ENCODE results near the gene SYNE1.

Gene SYNE1

GRCh38 chr6:152236370-152237097 is 400.6 kb downstream of the SYNE1 start:
- no peaks in the 10 kb centered on the region for H3K9me3 ChIP-seq (ENCODE audit: control insufficient read depth in 1 of 2, low read length in 2 of 2)
- H3K9ac ChIP-seq (ENCODE audit: low read depth in 1 of 2, low read length in 2 of 2): no peak overlapping the region
- H3K27me3 ChIP-seq (ENCODE audit: control insufficient read depth in 1 of 2, insufficient read depth in 2 of 2, low read length in 2 of 2): no peaks in the 10 kb centered on the region
- peaks cover 22 to 45% of the 10 kb centered on the region in 2 donors for H3K36me3 ChIP-seq (ENCODE audit: control insufficient read depth in 1 of 2, insufficient read depth in 2 of 2, low read length in 2 of 2)
- no peak overlapping the region for H3K27ac ChIP-seq (ENCODE audit: low read depth, low read length)
- no peaks in the 10 kb centered on the region for H3K4me1 ChIP-seq (ENCODE audit: control insufficient read depth in 1 of 2, insufficient read depth in 2 of 2, low read length in 2 of 2)
- no peak overlapping the region for H3K4me3 ChIP-seq (ENCODE audit: low read depth in 1 of 2, low read length in 2 of 2)

- Histone ChIP-seq H3K4me1 (ENCODE audit: control insufficient read depth in 1 of 2, insufficient read depth in 2 of 2, low read length in 2 of 2) (no peaks in the 10 kb centered on the region), H3K27me3 (ENCODE audit: control insufficient read depth in 1 of 2, insufficient read depth in 2 of 2, low read length in 2 of 2) (no peaks in the 10 kb centered on the region), H3K36me3 (ENCODE audit: control insufficient read depth in 1 of 2, insufficient read depth in 2 of 2, low read length in 2 of 2) (peaks cover 18 to 39% of the 10 kb centered on the region in 2 donors), H3K27ac (ENCODE audit: low read depth, low read length) (no peak overlapping the region), H3K4me3 (ENCODE audit: low read depth in 1 of 2, low read length in 2 of 2) (no peak overlapping the region), H3K9me3 (ENCODE audit: control insufficient read depth in 1 of 2, low read length in 2 of 2) (no peaks in the 10 kb centered on the region), H3K9ac (ENCODE audit: low read depth in 1 of 2, low read length in 2 of 2) (no peak overlapping the region)
Measured at GRCh38 chr6:152233547-152234320, 403.4 kb downstream of the SYNE1 start.

- Histone ChIP-seq H3K36me3 (ENCODE audit: control insufficient read depth in 1 of 2, insufficient read depth in 2 of 2, low read length in 2 of 2) (peaks cover 18 to 35% of the 10 kb centered on the region in 2 donors), H3K27ac (ENCODE audit: low read depth, low read length) (no peak overlapping the region)
Measured at GRCh38 chr6:152232501-152233151, 404.5 kb downstream of the SYNE1 start.

GRCh38 chr6:152229330-152229729 is 407.8 kb downstream of the SYNE1 start:
- no peaks in the 10 kb centered on the region for H3K9me3 ChIP-seq (ENCODE audit: control insufficient read depth in 1 of 2, low read length in 2 of 2)
- no peak overlapping the region for H3K4me3 ChIP-seq (ENCODE audit: low read depth in 1 of 2, low read length in 2 of 2)
- H3K27ac ChIP-seq (ENCODE audit: low read depth, low read length): no peak overlapping the region
- H3K27me3 ChIP-seq (ENCODE audit: control insufficient read depth in 1 of 2, insufficient read depth in 2 of 2, low read length in 2 of 2): no peaks in the 10 kb centered on the region
- no peak overlapping the region for H3K9ac ChIP-seq (ENCODE audit: low read depth in 1 of 2, low read length in 2 of 2)
- H3K36me3 ChIP-seq (ENCODE audit: control insufficient read depth in 1 of 2, insufficient read depth in 2 of 2, low read length in 2 of 2): peaks cover 4 to 19% of the 10 kb centered on the region in 2 donors
- no peaks in the 10 kb centered on the region for H3K4me1 ChIP-seq (ENCODE audit: control insufficient read depth in 1 of 2, insufficient read depth in 2 of 2, low read length in 2 of 2)

More at GRCh38 chr6:152232501-152233151, 404.5 kb downstream of the SYNE1 start:
- Histone ChIP-seq H3K4me1 (ENCODE audit: control insufficient read depth in 1 of 2, insufficient read depth in 2 of 2, low read length in 2 of 2) (no peaks in the 10 kb centered on the region), H3K27me3 (ENCODE audit: control insufficient read depth in 1 of 2, insufficient read depth in 2 of 2, low read length in 2 of 2) (no peaks in the 10 kb centered on the region), H3K9ac (ENCODE audit: low read depth in 1 of 2, low read length in 2 of 2) (no peak overlapping the region), H3K9me3 (ENCODE audit: control insufficient read depth in 1 of 2, low read length in 2 of 2) (no peaks in the 10 kb centered on the region), H3K4me3 (ENCODE audit: low read depth in 1 of 2, low read length in 2 of 2) (no peak overlapping the region)

GRCh38 chr6:152226119-152226518 is 411.0 kb downstream of the SYNE1 start:
- Histone ChIP-seq H3K4me1 (ENCODE audit: control insufficient read depth in 1 of 2, insufficient read depth in 2 of 2, low read length in 2 of 2) (no peaks in the 10 kb centered on the region), H3K9ac (ENCODE audit: low read depth in 1 of 2, low read length in 2 of 2) (no peak overlapping the region), H3K4me3 (ENCODE audit: low read depth in 1 of 2, low read length in 2 of 2) (no peak overlapping the region), H3K27ac (ENCODE audit: low read depth, low read length) (no peak overlapping the region), H3K27me3 (ENCODE audit: control insufficient read depth in 1 of 2, insufficient read depth in 2 of 2, low read length in 2 of 2) (no peaks in the 10 kb centered on the region), H3K36me3 (ENCODE audit: control insufficient read depth in 1 of 2, insufficient read depth in 2 of 2, low read length in 2 of 2) (peaks cover 23 to 29% of the 10 kb centered on the region in 2 donors), H3K9me3 (ENCODE audit: control insufficient read depth in 1 of 2, low read length in 2 of 2) (peaks cover 9 to 14% of the 10 kb centered on the region in 2 donors)

GRCh38 chr6:152225241-152225934 is 411.8 kb downstream of the SYNE1 start:
- Histone ChIP-seq H3K4me3 (ENCODE audit: low read depth in 1 of 2, low read length in 2 of 2) (no peak overlapping the region), H3K27me3 (ENCODE audit: control insufficient read depth in 1 of 2, insufficient read depth in 2 of 2, low read length in 2 of 2) (no peaks in the 10 kb centered on the region), H3K4me1 (ENCODE audit: control insufficient read depth in 1 of 2, insufficient read depth in 2 of 2, low read length in 2 of 2) (no peaks in the 10 kb centered on the region), H3K9ac (ENCODE audit: low read depth in 1 of 2, low read length in 2 of 2) (no peak overlapping the region), H3K9me3 (ENCODE audit: control insufficient read depth in 1 of 2, low read length in 2 of 2) (peaks cover 9 to 14% of the 10 kb centered on the region in 2 donors), H3K36me3 (ENCODE audit: control insufficient read depth in 1 of 2, insufficient read depth in 2 of 2, low read length in 2 of 2) (peaks cover 22 to 31% of the 10 kb centered on the region in 2 donors), H3K27ac (ENCODE audit: low read depth, low read length) (no peak overlapping the region)

GRCh38 chr6:152223636-152224035 is 413.5 kb downstream of the SYNE1 start:
- Histone ChIP-seq H3K27me3 (ENCODE audit: control insufficient read depth in 1 of 2, insufficient read depth in 2 of 2, low read length in 2 of 2) (no peaks in the 10 kb centered on the region), H3K36me3 (ENCODE audit: control insufficient read depth in 1 of 2, insufficient read depth in 2 of 2, low read length in 2 of 2) (peaks cover 22 to 29% of the 10 kb centered on the region in 2 donors)

GRCh38 chr6:152221806-152222628 is 415.1 kb downstream of the SYNE1 start:
- peaks cover 9 to 14% of the 10 kb centered on the region in 2 donors for H3K9me3 ChIP-seq (ENCODE audit: control insufficient read depth in 1 of 2, low read length in 2 of 2)
- no peak overlapping the region for H3K27ac ChIP-seq (ENCODE audit: low read depth, low read length)
- H3K9ac ChIP-seq (ENCODE audit: low read depth in 1 of 2, low read length in 2 of 2): no peak overlapping the region
- H3K4me1 ChIP-seq (ENCODE audit: control insufficient read depth in 1 of 2, insufficient read depth in 2 of 2, low read length in 2 of 2): no peaks in the 10 kb centered on the region
- peaks cover 22 to 33% of the 10 kb centered on the region in 2 donors for H3K36me3 ChIP-seq (ENCODE audit: control insufficient read depth in 1 of 2, insufficient read depth in 2 of 2, low read length in 2 of 2)
- no peaks in the 10 kb centered on the region for H3K27me3 ChIP-seq (ENCODE audit: control insufficient read depth in 1 of 2, insufficient read depth in 2 of 2, low read length in 2 of 2)
- no peak overlapping the region for H3K4me3 ChIP-seq (ENCODE audit: low read depth in 1 of 2, low read length in 2 of 2)

More at GRCh38 chr6:152223636-152224035, 413.5 kb downstream of the SYNE1 start:
- no peak overlapping the region for H3K27ac ChIP-seq (ENCODE audit: low read depth, low read length)
- H3K9ac ChIP-seq (ENCODE audit: low read depth in 1 of 2, low read length in 2 of 2): no peak overlapping the region
- H3K4me1 ChIP-seq (ENCODE audit: control insufficient read depth in 1 of 2, insufficient read depth in 2 of 2, low read length in 2 of 2): no peaks in the 10 kb centered on the region
- no peak overlapping the region for H3K4me3 ChIP-seq (ENCODE audit: low read depth in 1 of 2, low read length in 2 of 2)
- peaks cover 9 to 14% of the 10 kb centered on the region in 2 donors for H3K9me3 ChIP-seq (ENCODE audit: control insufficient read depth in 1 of 2, low read length in 2 of 2)

- Histone ChIP-seq H3K9ac (ENCODE audit: low read depth in 1 of 2, low read length in 2 of 2) (no peak overlapping the region), H3K4me1 (ENCODE audit: control insufficient read depth in 1 of 2, insufficient read depth in 2 of 2, low read length in 2 of 2) (no peaks in the 10 kb centered on the region), H3K36me3 (ENCODE audit: control insufficient read depth in 1 of 2, insufficient read depth in 2 of 2, low read length in 2 of 2) (peaks cover 26 to 39% of the 10 kb centered on the region in 2 donors), H3K27ac (ENCODE audit: low read depth, low read length) (no peak overlapping the region), H3K27me3 (ENCODE audit: control insufficient read depth in 1 of 2, insufficient read depth in 2 of 2, low read length in 2 of 2) (no peaks in the 10 kb centered on the region), H3K9me3 (ENCODE audit: control insufficient read depth in 1 of 2, low read length in 2 of 2) (peaks cover 9 to 14% of the 10 kb centered on the region in 2 donors), H3K4me3 (ENCODE audit: low read depth in 1 of 2, low read length in 2 of 2) (no peak overlapping the region)
Measured at GRCh38 chr6:152220786-152221185, 416.4 kb downstream of the SYNE1 start.

Measured in duodenal mucosa (tissue), 2 donors.